ENCODE results near the gene MUC5B.

- TF ChIP-seq EZH2 (IDR thresholded peaks at IDR 0.05; ENCODE audit: borderline replicate concordance, low read depth, low read length, severe bottlenecking): no peak
- no peak for TF ChIP-seq CTCF (IDR thresholded peaks at IDR 0.05; ENCODE audit: extremely low read depth in 1 of 2, insufficient read depth in 1 of 2, low read depth in 1 of 2, low read length in 2 of 2)
- no peak for TF ChIP-seq JUN (IDR thresholded peaks at IDR 0.05; ENCODE audit: borderline replicate concordance, insufficient read depth, insufficient read length, low read depth)
- no peak for TF ChIP-seq POLR2A (IDR thresholded peaks at IDR 0.05; ENCODE audit: low read depth, low read length)
- no peak for TF ChIP-seq GATA2 (IDR thresholded peaks at IDR 0.05; ENCODE audit: insufficient read depth, insufficient read length, low read depth, low read length)
- TF ChIP-seq MYC (IDR thresholded peaks at IDR 0.05; ENCODE audit: low read depth, low read length): no peak
- TF ChIP-seq MAX (IDR thresholded peaks at IDR 0.05; ENCODE audit: insufficient read depth, insufficient read length): no peak
- TF ChIP-seq POLR2AphosphoS5 (IDR thresholded peaks at IDR 0.05; ENCODE audit: insufficient read depth, low read depth, low read length): no peak
Measured at GRCh38 chr11:1217151-1217550, 5.7 kb upstream of the MUC5B start.

Data from endothelial cell of umbilical vein (primary cell).